Measurements from ENCODE around the gene RHBDD3. TPM values are rescaled to one million over a fixed set of nuclear protein-coding genes. Genes with fewer than 3 reads are reported as not detected.

RHBDD3 gene
- total RNA-seq, 3 donors from 2014 or later = 52.0 to 61.0 (median 56.8) TPM

GRCh38 chr22:29215012-29215860 lies 52.5 kb downstream of the RHBDD3 start:
- H3K4me1 Mint-ChIP-seq (ENCODE audit: low read depth) = no peaks in the 10 kb centered on the region
- H3K36me3 Mint-ChIP-seq (ENCODE audit: insufficient read depth) = no peaks in the 10 kb centered on the region
- H3K27me3 Mint-ChIP-seq (ENCODE audit: low read depth) = peaks cover 4% of the 10 kb centered on the region
- DNase-seq (no peak), ATAC-seq (no peak)
- H3K9me3 Mint-ChIP-seq = no peaks in the 10 kb centered on the region
- H3K4me3 Mint-ChIP-seq = no peak overlapping the region

- Mint-ChIP-seq H3K36me3 (ENCODE audit: insufficient read depth) (no peaks in the 10 kb centered on the region), H3K9me3 (no peaks in the 10 kb centered on the region), H3K27me3 (ENCODE audit: low read depth) (peaks cover 3% of the 10 kb centered on the region), H3K4me3 (no peak overlapping the region), H3K4me1 (ENCODE audit: low read depth) (no peaks in the 10 kb centered on the region)
- ATAC-seq (no peak), DNase-seq (no peak)
Measured at GRCh38 chr22:29214232-29214631, 53.5 kb downstream of the RHBDD3 start.

GRCh38 chr22:29213493-29213892 lies 54.3 kb downstream of the RHBDD3 start:
- Mint-ChIP-seq H3K36me3 (ENCODE audit: insufficient read depth) (no peaks in the 10 kb centered on the region), H3K27me3 (ENCODE audit: low read depth) (peaks cover 3% of the 10 kb centered on the region), H3K4me1 (ENCODE audit: low read depth) (no peaks in the 10 kb centered on the region), H3K9me3 (no peaks in the 10 kb centered on the region), H3K4me3 (no peak overlapping the region)
- ATAC-seq (no peak), DNase-seq (no peak)

GRCh38 chr22:29212743-29213142 lies 55.0 kb downstream of the RHBDD3 start:
- Mint-ChIP-seq H3K4me1 (ENCODE audit: low read depth) (no peaks in the 10 kb centered on the region), H3K36me3 (ENCODE audit: insufficient read depth) (no peaks in the 10 kb centered on the region), H3K27me3 (ENCODE audit: low read depth) (peaks cover 3% of the 10 kb centered on the region), H3K9me3 (no peaks in the 10 kb centered on the region), H3K4me3 (no peak overlapping the region)
- ATAC-seq = no peak
- no peak for DNase-seq

GRCh38 chr22:29211466-29211865 lies 56.3 kb downstream of the RHBDD3 start:
- Mint-ChIP-seq H3K9me3 (no peaks in the 10 kb centered on the region), H3K4me1 (ENCODE audit: low read depth) (no peaks in the 10 kb centered on the region), H3K4me3 (no peak overlapping the region), H3K27me3 (ENCODE audit: low read depth) (peaks cover 6% of the 10 kb centered on the region), H3K36me3 (ENCODE audit: insufficient read depth) (no peaks in the 10 kb centered on the region)
- no peak for DNase-seq
- ATAC-seq = no peak

GRCh38 chr22:29211066-29211465 lies 56.7 kb downstream of the RHBDD3 start:
- Mint-ChIP-seq H3K27me3 (ENCODE audit: low read depth) (peaks cover 9% of the 10 kb centered on the region), H3K4me3 (no peak overlapping the region), H3K4me1 (ENCODE audit: low read depth) (peaks cover 2% of the 10 kb centered on the region), H3K36me3 (ENCODE audit: insufficient read depth) (no peaks in the 10 kb centered on the region), H3K9me3 (no peaks in the 10 kb centered on the region)
- DNase-seq (no peak), ATAC-seq (no peak)

Other genes with a start within 250 kb of the RHBDD3 start
- not detected for gene C22orf31, start 206.2 kb downstream of the RHBDD3 start, total RNA-seq
- under 1 TPM; 0.03 to 0.33 (median 0.03) TPM for gene KREMEN1, start 194.9 kb downstream of the RHBDD3 start, total RNA-seq
- gene EMID1, start 62.1 kb downstream of the RHBDD3 start, total RNA-seq = under 1 TPM in 2 of 3 donors, not detected in 1; 0.20 to 0.22 TPM
- gene EWSR1, start 287 bp upstream of the RHBDD3 start, total RNA-seq = 100 to 1,000 TPM; 458 to 522 (median 474) TPM
- under 1 TPM; 0.37 to 0.90 (median 0.56) TPM for gene GAS2L1, start 38.7 kb upstream of the RHBDD3 start, total RNA-seq
- gene RASL10A, start 47.7 kb upstream of the RHBDD3 start, total RNA-seq = under 1 TPM; 0.56 to 0.87 (median 0.79) TPM
- gene AP1B1, start 120.6 kb upstream of the RHBDD3 start, total RNA-seq = 10 to 100 TPM; 87.0 to 92.2 (median 89.8) TPM
- gene RFPL1, start 170.6 kb upstream of the RHBDD3 start, total RNA-seq = not detected
- 1 to 10 TPM; 5.8 to 8.3 (median 7.3) TPM for gene NEFH, start 212.2 kb upstream of the RHBDD3 start, total RNA-seq

Data from activated T-cell treated with anti-CD3 and anti-CD28 coated beads, Interleukin-2, amount 50 U/mL, for 4 hours (primary cell).